A673 (cell line): ENCODE data around the gene GSG1L2.

Source experiments
- EZH2 ChIP-seq: fragments of 200-600 bp; sonication (generic); IDR thresholded peaks from 2 replicates; pipeline ENCODE4 v1.6.1; 2017; ENCODE audit warnings: borderline replicate concordance, low read depth, mild to moderate bottlenecking, mixed read lengths, antibody characterized with exemption, low read length; ENCODE audit not compliant: poor library complexity, severe bottlenecking
- TF ChIP-seq, protein P1 (sequence below): fragments of 300-800, 200-600 bp; sonication (generic); conservative IDR thresholded peaks from 2 replicates; pipeline ENCODE4 v1.5.1; 2017; ENCODE audit warnings: low read depth, mild to moderate bottlenecking, antibody characterized with exemption, low read length, moderate library complexity, mixed read lengths

DNA sequence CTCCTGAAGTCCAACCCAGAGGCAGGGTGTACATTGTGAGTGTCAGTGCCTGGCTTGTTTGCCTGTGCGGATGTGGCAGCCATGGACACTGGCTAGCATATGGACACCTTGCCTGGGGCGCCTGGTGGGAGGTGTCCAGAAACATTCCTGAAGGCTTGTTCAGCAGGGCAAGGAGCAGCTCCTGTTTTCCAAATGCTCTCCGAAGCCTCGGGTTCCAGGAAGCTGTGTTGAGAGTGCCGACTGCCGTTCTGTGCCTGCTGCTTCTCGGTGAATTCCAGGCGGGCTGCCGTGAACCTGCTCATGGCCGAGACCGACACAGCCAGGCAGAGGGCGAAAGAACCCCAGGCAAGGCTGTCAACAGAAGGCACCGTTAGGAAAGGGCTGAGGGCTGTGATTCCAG is 19.6 kb downstream of the GSG1L2 start:
- TF ChIP-seq, protein P1, sequence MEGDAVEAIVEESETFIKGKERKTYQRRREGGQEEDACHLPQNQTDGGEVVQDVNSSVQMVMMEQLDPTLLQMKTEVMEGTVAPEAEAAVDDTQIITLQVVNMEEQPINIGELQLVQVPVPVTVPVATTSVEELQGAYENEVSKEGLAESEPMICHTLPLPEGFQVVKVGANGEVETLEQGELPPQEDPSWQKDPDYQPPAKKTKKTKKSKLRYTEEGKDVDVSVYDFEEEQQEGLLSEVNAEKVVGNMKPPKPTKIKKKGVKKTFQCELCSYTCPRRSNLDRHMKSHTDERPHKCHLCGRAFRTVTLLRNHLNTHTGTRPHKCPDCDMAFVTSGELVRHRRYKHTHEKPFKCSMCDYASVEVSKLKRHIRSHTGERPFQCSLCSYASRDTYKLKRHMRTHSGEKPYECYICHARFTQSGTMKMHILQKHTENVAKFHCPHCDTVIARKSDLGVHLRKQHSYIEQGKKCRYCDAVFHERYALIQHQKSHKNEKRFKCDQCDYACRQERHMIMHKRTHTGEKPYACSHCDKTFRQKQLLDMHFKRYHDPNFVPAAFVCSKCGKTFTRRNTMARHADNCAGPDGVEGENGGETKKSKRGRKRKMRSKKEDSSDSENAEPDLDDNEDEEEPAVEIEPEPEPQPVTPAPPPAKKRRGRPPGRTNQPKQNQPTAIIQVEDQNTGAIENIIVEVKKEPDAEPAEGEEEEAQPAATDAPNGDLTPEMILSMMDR: no peak
- no peak for TF ChIP-seq EZH2
